ENCODE data around the gene TMEM8B.

TMEM8B gene, protein sequence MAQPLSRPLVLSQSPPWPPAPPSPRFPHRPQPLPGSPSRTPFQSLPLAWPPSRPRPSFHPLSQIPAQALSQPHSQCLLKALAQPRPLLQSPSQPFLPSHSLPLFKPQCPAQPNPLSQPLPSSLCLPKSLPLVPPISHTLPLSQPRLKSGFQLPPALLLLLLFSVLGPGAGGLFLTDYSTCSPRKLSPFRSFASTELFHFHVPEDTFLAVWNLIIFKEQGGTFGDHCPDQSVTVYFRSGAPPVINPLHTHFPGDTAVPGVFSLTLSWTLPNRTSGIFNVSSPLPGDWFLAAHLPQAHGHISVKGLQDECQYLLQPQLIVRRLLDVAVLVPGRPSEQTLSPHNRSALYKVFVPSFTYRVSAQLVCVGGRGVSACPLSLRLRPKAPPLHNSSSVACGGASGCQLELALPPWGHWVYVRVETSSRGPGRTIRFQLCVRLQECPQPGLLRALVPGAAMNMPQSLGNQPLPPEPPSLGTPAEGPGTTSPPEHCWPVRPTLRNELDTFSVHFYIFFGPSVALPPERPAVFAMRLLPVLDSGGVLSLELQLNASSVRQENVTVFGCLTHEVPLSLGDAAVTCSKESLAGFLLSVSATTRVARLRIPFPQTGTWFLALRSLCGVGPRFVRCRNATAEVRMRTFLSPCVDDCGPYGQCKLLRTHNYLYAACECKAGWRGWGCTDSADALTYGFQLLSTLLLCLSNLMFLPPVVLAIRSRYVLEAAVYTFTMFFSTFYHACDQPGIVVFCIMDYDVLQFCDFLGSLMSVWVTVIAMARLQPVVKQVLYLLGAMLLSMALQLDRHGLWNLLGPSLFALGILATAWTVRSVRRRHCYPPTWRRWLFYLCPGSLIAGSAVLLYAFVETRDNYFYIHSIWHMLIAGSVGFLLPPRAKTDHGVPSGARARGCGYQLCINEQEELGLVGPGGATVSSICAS

DNA sequence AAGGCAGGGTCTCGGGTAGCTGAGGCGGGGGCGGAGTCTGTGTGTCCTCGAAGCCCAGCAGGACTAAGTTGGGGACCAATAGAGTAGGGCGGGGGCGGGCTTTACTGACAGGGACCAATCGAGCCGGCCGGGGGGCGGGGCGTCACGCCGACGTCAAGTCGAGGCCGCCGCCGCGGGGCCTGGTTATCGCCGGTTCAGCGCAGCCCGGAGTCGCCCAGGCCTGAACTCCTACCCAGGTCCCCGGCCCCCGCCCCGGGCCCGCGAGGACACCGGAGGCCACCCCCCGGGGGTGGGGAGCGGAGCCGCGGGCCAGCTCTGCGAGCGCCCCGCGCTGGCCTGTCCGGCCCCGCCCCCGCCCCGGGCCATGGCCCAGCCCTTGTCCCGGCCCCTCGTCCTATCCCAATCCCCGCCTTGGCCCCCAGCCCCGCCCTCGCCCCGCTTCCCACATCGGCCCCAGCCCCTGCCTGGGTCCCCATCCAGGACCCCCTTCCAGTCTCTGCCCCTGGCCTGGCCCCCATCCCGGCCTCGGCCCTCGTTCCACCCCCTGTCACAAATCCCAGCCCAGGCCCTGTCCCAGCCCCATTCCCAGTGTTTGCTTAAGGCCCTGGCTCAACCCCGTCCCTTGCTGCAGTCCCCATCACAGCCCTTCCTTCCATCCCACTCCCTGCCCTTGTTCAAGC, at the start of gene TMEM8B:
Gene TMEM8B (plus strand): TSS at position 145 of the 680 bp plus-strand sequence. CDS start 220 bp downstream, at position 365.
- peak; percentile 92 for DNase-seq

DNA sequence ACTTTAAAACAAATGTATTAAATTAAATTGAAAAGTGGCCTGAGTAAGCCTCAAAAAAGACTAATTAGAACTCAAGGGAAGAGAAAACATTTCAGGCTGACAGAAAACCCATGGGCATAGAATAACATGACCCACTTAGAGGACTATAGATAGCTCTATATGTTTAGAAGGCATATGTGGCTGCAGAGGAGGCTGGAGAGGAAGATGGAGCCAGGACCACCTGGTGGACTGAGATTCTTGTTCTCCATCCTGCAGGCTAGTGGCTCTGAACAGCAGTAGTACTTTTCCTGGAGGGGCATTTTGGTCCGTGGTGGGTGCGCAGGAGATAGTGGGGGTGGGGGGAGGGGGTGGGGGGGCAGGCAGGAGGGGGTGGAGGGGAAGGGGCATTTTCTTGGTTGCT, 48.0 kb upstream of the TMEM8B start:
- DNase-seq = no peak

DNA sequence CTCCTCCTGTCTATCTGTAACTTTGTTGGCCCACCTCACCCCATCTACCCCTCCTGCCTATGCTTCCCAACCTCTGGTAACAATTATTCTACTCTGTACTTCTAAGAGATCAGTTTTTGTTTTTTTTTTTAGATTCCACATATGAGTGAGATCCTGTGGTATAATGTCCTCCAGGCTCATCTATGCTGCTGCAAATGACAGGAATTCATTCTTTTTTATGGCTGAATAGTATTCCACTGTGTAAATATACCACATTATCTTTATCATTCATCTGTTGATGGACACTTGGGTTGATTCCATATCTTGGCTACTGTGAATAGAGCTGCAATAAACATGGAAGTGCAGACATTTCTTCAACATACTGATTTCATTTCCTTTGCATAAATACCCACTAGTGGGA, 45.6 kb upstream of the TMEM8B start:
- DNase-seq = no peak

DNA sequence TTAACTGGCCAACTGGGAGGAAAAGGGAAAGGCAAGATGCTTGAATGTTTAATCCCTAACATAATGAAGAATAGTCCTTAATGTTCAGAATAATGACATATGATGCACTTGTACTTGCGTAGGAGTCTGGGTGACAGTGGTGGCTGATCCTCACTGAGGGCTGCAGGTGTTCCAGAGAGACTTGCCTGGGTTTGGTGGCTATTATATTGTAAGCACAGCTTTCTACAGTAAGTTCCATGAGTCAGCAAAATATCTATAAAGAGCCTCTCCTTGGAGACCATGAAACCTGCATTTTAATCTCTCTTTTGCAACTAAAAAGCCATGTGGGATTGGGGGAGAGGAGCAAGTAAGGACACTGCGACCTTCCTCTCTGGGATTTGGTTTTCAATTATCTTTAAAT, 39.5 kb upstream of the TMEM8B start:
- no peak for DNase-seq

DNA sequence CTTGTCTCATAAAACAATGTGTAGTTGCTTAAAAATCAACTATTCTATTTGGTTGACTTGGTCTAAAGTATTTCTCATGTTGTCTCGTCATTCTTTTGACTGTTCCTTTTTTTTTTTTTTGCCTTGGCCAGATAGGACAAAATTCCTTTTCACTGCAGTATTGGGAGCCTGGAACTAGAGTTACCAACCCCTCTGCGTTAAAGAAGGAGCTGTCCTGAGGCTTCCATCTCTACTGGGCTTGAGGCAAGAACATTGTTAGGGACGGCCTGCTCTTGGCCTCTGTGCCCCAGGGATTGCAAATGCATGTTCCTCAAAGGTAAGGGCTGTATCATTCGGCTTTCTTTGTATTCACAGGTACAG, 39.0 kb upstream of the TMEM8B start:
- DNase-seq = no peak

DNA sequence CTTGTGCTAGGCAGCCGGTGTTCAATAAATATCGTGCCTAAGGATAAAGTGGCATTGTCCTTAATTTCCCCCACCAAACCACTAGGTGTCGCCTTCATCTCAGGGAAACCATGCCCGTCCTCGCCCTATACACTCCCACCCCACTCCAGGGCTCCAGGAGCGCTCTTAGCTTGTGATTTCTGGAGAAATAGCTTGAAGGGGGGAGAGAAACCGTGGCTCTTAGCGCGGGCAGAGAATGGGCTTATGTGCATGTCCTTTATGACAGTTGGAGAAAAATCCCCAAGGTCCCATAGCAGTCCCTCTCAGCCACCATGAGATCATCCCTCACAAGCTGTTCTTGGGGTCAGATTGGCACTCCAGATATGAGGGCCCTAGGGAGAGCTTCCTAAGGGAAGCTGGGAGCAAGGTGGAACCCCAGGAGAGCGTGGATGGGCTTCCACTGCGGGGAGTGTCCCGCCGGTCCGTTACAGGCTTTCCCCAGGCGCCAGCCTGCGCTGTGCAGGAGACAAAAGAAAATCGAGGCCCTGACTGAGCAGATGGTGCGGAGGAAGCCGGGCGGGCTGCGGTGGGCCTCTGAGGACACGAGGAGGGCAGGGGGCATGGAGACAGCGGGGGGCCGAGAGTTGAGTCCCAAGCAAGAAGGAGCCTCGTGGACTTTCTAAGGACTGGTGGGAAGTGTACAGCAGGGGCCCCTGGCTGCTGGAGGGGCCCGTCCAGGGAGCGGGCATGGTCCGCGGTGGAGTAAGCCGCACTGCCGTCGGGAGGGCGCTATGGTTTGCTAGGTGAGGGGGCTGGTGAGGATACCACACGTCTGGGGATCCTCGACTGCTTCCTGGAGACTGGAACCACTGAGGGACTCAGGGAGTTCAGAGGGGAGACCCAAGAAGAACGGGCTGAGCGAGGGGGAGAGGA, 38.4 kb upstream of the TMEM8B start:
- DNase-seq = peak; percentile 56

DNA sequence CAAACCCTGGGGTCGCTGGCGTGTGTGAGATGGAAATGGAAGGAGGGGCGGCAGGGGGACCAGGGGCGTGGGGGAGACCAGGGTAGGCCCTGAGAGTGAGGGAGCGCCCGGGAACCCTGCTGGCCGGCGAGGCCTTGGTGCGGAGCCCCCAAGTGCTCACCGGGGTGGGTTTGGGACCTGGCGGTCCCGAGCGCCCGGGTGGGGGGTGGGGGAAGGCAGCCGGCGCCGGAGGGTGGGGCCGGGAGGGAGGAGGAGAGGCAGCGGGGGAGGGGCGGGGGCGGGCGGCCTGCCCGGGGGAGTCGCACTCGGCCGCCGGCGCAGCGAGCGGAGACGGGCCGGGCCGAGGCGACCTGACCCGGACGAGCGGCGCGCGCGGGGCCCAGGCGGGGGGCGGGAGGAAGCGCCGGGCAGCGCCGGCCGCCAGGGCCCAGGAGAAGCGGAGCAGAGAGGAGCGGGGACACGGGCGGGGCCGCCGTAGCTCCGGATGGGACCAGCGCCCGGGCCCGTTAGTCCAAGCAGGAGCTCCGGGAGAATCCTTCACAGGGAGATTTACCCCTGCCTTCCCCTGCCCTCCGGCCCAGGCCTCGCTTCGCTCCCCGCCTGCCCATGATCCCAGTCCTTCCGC, 37.6 kb upstream of the TMEM8B start, which contains the start of gene NPR2:
Gene NPR2 (plus strand): TSS at position 295 of the 625 bp plus-strand sequence. CDS start 818 bp downstream, outside the sequence.
- DNase-seq = no peak

DNA sequence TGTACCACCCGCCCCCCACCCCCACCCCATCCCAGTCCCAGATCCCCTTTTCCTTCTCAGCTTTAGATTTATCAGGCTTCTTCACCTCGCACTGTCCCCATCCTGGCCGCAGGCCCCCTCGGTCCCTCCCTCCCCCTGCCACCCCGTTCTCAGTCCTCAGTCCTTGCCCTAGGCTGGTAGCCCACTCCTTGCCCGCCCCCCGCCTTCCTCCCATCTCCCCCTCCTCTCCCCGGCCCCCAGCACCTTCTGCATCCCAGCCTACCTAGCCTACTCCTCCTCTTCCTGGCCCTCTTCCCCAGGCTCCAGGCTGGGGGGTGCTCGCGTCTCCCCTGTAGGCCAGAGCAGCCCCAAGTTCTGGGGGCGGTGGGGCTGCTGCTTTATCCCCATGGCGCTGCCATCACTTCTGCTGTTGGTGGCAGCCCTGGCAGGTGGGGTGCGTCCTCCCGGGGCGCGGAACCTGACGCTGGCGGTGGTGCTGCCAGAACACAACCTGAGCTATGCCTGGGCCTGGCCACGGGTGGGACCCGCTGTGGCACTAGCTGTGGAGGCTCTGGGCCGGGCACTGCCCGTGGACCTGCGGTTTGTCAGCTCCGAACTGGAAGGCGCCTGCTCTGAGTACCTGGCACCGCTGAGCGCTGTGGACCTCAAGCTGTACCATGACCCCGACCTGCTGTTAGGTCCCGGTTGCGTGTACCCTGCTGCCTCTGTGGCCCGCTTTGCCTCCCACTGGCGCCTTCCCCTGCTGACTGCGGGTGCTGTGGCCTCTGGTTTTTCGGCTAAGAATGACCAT, 36.8 kb upstream of the TMEM8B start:
- no peak for DNase-seq

DNA sequence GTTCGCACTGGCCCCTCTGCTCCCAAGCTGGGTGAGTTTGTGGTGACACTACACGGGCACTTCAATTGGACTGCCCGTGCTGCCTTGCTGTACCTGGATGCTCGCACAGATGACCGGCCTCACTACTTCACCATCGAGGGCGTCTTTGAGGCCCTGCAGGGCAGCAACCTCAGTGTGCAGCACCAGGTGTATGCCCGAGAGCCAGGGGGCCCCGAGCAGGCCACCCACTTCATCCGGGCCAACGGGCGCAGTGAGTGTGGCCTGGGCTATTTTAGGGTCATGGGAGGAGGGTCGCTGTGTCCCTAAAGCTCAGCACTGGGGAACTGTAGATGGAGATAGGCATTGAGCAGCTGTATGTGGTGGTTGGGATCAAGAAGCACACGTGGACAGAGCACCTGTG, 36.2 kb upstream of the TMEM8B start:
- no peak for DNase-seq

DNA sequence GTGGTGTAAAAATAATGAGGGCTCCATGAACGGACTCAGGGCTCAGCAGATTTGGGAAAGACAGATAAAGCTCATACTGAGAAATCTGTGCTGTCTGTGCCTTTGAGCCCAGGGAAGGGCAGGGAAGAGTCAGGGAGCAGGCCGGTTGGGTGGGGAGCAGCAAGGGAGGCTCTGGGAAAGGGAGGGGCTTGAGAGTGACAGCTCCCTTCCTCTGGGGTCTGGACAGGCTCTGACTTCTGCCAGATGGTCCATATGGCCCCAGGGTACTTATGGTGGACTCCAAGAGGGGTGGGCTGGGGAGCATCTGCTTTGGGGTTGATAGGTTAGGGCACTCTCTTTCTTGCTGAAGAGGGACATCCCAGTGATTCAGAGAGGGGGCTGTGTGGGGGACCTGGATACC, 35.6 kb upstream of the TMEM8B start:
- no peak for DNase-seq

DNA sequence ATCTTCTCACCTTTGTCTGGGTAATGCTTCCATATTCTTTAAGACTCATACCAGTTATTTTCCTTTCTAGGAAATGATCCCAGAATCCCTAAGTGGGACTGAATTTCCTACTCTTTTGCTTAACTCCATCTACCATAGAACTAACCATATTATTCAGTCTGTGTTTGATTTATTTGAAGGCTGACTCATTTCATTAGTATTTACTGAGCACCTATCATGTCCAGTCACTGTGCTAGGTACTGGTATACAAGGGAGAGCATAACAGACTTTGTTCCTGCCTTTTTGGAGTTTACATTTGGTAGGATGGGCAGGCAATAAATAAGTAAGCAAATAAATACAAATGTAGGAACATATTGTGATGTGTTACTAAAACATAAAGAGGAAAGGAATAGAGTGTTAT, 33.3 kb upstream of the TMEM8B start:
- no peak for DNase-seq

DNA sequence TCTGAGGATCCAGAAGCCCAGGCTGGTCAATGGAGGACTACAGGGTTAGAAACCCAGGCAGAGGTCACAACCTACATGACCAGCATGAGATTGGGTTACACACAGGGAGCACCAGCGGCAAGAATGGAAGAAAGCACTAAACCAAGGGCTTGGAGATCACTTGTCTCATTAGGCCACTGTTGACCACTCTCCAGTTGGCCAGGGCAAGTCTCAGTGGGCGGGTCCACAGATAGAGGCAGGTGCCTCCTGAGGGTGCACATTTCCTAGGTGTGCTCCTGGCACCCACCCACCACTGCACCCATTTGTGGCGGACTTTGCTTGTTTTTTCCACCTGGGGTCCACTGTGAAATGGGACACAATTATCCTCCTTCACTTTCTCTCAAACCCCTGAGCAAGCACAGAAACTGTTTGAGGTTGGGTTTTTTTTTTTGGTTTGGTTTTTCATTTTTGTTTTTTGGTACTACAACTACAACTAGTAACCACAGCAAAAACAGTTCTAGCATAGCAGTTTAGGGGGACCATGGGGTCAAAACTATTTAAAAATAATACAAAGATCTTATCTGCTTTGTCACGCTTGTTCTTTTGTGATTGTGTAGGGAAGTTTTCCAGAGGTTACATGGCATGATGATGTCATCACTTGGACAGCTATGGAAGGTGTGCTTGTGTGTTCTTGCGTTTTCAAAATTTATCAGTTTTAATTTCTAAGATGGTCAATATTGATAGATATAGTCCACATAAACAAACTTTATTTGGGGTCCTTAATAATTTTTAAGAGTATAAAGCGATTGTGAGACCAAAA, 31.5 kb upstream of the TMEM8B start:
- DNase-seq = no peak

DNA sequence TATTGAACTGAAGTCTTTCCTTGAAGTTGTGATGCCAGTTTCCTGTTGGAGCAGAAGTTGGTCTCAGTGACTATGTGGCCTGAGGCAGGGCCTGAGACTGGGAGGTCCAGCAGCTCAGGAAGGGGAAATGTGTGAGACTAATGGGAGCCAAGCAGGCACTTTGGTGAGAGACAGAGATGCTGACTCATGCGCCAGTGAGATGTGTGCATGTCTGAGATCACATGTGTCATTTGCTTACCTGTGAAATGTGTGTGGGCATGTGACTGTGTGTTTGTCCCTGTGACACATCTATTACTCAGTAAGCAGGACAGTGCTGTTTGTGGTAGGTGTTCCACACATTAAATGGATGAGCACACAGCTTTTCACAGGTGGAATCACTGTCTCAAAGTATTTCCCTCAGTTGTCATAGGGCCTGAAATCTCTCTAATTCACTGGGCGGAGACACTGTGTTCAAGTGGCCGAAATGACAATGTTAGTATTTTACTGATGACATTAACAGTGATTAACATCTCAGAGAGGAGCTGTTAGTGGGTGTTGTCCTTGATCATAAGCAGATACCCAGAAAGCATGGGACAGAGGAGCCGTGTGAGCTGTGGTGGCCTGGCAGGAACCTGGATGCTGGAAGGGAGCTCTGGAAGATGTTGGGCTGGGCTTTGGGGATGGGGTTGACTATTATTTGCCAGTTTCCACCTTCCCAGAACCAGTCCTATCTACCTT, 30.2 kb upstream of the TMEM8B start:
- peak; percentile 15 for DNase-seq

DNA sequence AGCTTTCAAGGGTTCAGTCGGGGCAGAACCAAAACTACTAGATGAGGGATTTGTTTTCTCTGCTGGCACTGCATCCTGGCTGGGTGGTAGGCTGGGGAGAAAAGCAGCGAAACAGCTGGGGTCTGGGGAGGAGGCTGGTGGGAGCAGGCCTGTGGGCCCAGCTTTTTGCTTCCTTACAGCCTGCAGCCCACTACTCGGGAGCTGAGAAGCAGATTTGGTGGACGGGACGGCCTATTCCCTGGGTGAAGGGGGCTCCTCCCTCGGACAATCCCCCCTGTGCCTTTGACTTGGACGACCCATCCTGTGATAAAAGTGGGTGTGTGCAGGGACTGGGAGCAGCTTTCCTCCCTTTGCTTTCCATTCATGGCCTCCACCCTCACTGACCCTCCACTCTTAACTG, 28.5 kb upstream of the TMEM8B start:
- no peak for DNase-seq

DNA sequence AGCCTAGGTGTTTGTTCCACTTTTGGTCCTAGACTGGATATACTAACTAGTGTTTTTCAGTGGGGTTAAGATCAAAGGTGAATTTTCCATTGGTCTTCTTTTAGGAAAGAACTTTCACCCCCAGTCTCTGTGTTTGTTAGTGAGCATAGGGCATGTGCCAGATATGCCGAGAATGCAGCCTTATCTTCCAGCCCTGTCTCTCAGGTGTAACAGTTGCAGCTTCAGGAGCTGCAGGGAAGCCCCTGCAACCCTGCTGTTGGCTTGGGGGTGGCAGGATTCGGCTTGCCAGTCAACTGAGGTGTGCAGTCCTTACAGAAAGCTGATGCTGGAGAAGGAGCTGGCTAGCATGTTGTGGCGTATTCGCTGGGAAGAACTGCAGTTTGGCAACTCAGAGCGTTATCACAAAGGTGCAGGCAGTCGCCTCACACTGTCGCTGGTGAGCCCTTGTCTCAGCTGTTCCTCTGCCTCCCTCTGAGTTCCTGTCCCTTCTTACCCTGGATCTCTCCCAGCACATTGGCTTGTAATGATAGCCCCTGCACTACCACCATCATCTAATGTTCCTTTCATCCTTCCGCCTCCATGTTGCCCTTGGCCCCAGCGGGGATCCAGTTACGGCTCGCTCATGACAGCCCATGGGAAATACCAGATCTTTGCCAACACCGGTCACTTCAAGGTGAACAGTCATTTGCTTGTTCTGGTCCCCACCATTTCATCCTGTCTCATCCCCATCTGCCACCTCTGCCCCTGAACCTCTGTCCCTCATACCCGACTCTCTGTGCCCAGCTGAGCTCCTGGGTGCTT, 27.5 kb upstream of the TMEM8B start:
- DNase-seq = no peak

DNA sequence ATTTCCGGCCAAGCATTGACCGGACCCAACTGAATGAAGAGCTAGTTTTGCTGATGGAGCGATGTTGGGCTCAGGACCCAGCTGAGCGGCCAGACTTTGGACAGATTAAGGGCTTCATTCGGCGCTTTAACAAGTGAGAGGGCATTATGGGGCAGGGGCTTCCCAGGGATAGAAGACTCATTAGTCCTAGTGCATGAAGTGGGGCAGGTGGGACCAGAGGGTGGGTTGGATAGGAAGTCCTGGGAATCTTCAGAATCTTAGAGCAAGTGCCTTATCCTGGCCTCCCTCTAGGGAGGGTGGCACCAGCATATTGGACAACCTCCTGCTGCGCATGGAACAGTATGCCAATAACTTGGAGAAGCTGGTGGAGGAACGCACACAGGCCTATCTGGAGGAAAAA, 22.9 kb upstream of the TMEM8B start:
- no peak for DNase-seq

DNA sequence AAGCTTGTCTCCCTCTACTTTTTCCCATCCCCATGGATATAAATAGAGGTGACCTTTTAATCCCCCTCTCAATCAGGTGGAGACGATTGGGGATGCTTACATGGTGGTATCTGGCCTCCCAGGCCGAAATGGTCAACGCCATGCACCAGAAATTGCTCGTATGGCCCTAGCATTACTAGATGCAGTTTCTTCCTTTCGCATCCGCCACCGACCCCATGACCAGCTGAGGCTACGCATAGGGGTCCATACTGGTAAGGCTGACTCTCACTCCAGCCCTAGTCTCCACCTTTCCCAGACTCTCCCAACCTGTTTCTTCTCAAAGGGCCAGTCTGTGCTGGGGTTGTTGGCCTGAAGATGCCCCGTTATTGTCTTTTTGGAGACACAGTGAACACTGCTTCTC, 20.6 kb upstream of the TMEM8B start:
- DNase-seq = no peak

DNA sequence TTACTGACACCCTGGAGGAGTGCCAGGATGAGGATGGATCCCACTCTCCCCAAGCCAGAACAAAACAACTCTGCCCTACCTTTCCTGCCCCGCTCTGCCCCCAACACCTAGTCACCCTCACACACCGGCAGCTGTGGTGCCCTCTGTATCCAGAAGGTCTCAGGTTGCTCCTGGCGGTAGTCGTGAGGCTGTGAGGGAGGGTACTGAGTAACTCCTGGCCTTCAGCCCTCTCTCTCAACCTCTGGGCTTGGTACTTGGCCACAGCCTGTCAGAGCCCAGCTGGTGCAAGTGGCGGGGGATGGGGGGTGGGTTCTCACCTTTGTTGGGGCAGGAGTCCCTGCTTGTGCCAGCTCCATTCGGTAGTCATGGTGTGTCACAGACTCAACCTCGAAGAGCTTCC, 18.9 kb upstream of the TMEM8B start:
- no peak for DNase-seq
